Measurements from ENCODE around the gene YWHAB. TPM values are rescaled to one million over a fixed set of nuclear protein-coding genes. Genes with fewer than 3 reads are reported as not detected.

YWHAB gene
- polyA plus RNA-seq, 1 of the 3 experiments (the other 2 are of a cell fraction): 84.3 TPM

DNA sequence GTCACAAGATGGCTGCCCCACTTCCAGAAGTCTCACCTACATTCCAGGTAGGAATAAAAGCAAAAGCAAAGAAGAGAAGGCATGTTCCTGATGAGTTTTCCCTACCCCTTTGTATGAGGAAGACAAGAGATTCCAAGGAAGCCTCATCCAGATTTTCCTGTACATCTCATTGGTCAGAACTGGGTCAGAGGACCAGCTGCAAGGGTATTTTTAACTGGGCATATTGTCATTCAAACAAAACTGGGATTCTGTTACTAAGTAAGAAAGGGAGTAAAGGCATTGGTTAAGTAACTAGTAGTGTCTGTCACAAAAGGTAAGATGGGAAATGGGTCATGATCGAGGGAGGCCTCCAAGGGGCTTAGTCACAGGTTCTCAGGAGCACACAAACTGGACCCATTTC lies 47.0 kb upstream of the YWHAB start:
- no peak for DNase-seq
- Histone ChIP-seq H4K20me1 (ENCODE audit: insufficient read depth) (no peaks in the 10 kb centered on the region), H3K9me3 (no peaks in the 10 kb centered on the region), H3K9me2 (no peaks in the 10 kb centered on the region), H3K4me2 (no peak overlapping the region), H3K4me1 (ENCODE audit: control insufficient read depth in 1 of 2, insufficient read depth in 2 of 2, low read depth in 1 of 2, low read length in 1 of 2) (no peaks in the 10 kb centered on the region), H3F3A (replicated peaks; ENCODE audit: insufficient read depth) (no peaks in the 10 kb centered on the region), H3K27me3 (ENCODE audit: insufficient read depth) (peaks cover 17% of the 10 kb centered on the region), H3K27ac (ENCODE audit: low read depth in 2 of 2, low read length in 1 of 2) (no peak overlapping the region), H3K79me2 (ENCODE audit: insufficient read depth) (no peaks in the 10 kb centered on the region), H2AFZ (ENCODE audit: low read depth) (no peak overlapping the region), H3K9ac (no peak overlapping the region), H3K4me3 (ENCODE audit: low read depth in 2 of 2, low read length in 1 of 2) (no peak overlapping the region), H3K36me3 (replicated peaks in 1 of 2; ENCODE audit: control insufficient read depth in 1 of 2, insufficient read depth in 2 of 2, low read length in 1 of 2) (no peaks in the 10 kb centered on the region)
- 35% methylated on average over 1 of the region's 1 CpG for WGBS (ENCODE audit: low lambda C conversion rate)
- CTCF ChIA-PET: interaction anchor here (1.2 kb wide), 1 partner anchor 25 kb away, joined by 3 read pairs; no protein-coding TSS in a partner anchor
- TF ChIP-seq YY1 (IDR thresholded peaks at IDR 0.05; ENCODE audit: low read depth) (no peak), USF2 (IDR thresholded peaks at IDR 0.05; ENCODE audit: borderline replicate concordance, low read depth, low read length) (no peak), SIN3A (IDR thresholded peaks at IDR 0.05; ENCODE audit: borderline replicate concordance, low read depth, low read length) (no peak), MXI1 (IDR thresholded peaks at IDR 0.05; ENCODE audit: low read depth, low read length) (no peak), TAF1 (IDR thresholded peaks at IDR 0.05; ENCODE audit: borderline replicate concordance, low read depth, low read length) (no peak), JUND (IDR thresholded peaks at IDR 0.05) (no peak), POLR2AphosphoS5 (IDR thresholded peaks at IDR 0.05; ENCODE audit: low read depth, low read length) (no peak), CHD2 (IDR thresholded peaks at IDR 0.05; ENCODE audit: low read length, partially characterized antibody) (no peak), FOXJ3 (CRISPR knock-in tag; IDR thresholded peaks at IDR 0.05) (no peak), FOXM1 (IDR thresholded peaks at IDR 0.05; ENCODE audit: low read depth) (no peak), EP300 (IDR thresholded peaks at IDR 0.05; ENCODE audit: borderline replicate concordance in 1 of 2, low read depth in 1 of 2, low read length in 1 of 2) (no peak), ZBTB33 (IDR thresholded peaks at IDR 0.05; ENCODE audit: borderline replicate concordance, low read depth) (no peak), GABPA (IDR thresholded peaks at IDR 0.05; ENCODE audit: low read depth) (no peak)
- POLR2A ChIA-PET: no interaction called here

DNA sequence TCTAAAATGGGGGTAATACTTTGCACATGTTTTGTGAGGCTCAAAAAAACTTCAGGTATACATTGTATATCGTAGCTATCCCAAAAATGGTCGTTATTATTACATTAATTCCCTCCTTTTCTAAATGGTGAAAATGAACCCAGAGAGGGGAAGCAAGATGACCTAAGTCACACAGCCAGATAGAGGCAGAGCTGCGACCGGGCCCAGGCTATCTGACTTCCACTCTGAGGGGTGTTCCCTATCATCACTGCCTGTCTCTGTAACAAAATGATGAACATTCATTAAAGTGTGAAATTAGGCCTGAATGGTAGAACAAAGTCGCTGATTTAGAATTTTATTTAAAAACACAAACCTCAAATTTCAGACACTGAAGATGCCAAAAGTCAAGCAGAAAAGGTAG lies 46.0 kb upstream of the YWHAB start:
- H3K4me1 ChIP-seq (ENCODE audit: control insufficient read depth in 1 of 2, insufficient read depth in 2 of 2, low read depth in 1 of 2, low read length in 1 of 2): no peaks in the 10 kb centered on the region
- H3K27me3 ChIP-seq (ENCODE audit: insufficient read depth): peaks cover 17% of the 10 kb centered on the region
- ChIA-PET POLR2A (no interaction called here), CTCF (interaction anchor here (1.0 to 1.8 kb wide), 5 partner anchors 24 to 156 kb away, joined by 3 to 6 read pairs (median 5); no protein-coding TSS in a partner anchor)
- 55% methylated on average over 5 of the region's 5 CpGs for WGBS (ENCODE audit: low lambda C conversion rate)
- no peaks in the 10 kb centered on the region for H3K36me3 ChIP-seq (replicated peaks in 1 of 2; ENCODE audit: control insufficient read depth in 1 of 2, insufficient read depth in 2 of 2, low read length in 1 of 2)
- no peak overlapping the region for H3K9ac ChIP-seq
- H3K9me3 ChIP-seq: no peaks in the 10 kb centered on the region
- no peaks in the 10 kb centered on the region for H3K9me2 ChIP-seq
- no peak overlapping the region for H2AFZ ChIP-seq (ENCODE audit: low read depth)
- H3K27ac ChIP-seq (ENCODE audit: low read depth in 2 of 2, low read length in 1 of 2): no peak overlapping the region
- H3F3A ChIP-seq (replicated peaks; ENCODE audit: insufficient read depth): no peaks in the 10 kb centered on the region
- H3K79me2 ChIP-seq (ENCODE audit: insufficient read depth): no peaks in the 10 kb centered on the region
- H3K4me2 ChIP-seq: no peak overlapping the region
- no peak for DNase-seq
- no peak overlapping the region for H3K4me3 ChIP-seq (ENCODE audit: low read depth in 2 of 2, low read length in 1 of 2)
- H4K20me1 ChIP-seq (ENCODE audit: insufficient read depth): no peaks in the 10 kb centered on the region
- TF ChIP-seq ZBTB33 (IDR thresholded peaks at IDR 0.05; ENCODE audit: borderline replicate concordance, low read depth) (no peak), USF2 (IDR thresholded peaks at IDR 0.05; ENCODE audit: borderline replicate concordance, low read depth, low read length) (no peak), ELF1 (IDR thresholded peaks at IDR 0.05) (no peak), SIN3A (IDR thresholded peaks at IDR 0.05; ENCODE audit: borderline replicate concordance, low read depth, low read length) (no peak), PBX3 (IDR thresholded peaks at IDR 0.05) (no peak), FOXJ3 (CRISPR knock-in tag; IDR thresholded peaks at IDR 0.05) (no peak), GATA2 (CRISPR knock-in tag; IDR thresholded peaks at IDR 0.05) (no peak), FOXM1 (IDR thresholded peaks at IDR 0.05; ENCODE audit: low read depth) (no peak), RAD21 (IDR thresholded peaks at IDR 0.05; ENCODE audit: low read length) (no peak), GABPA (IDR thresholded peaks at IDR 0.05; ENCODE audit: low read depth) (no peak)

Data from SK-N-SH (cell line).